Glomerular visceral epithelial cell (primary cell): ENCODE measurements around the gene FGF9.
A peak's percentile ranks its signal among the peaks of the same experiment; 100 is the strongest.

ENCODE experiments used
- DNase-seq: peaks from one replicate; pipeline ENCODE4 v3.0.0-alpha.2; 2016; ENCODE audit errors: extremely low spot score

Gene FGF9

GRCh38 chr13:21709697-21710096, 38.8 kb downstream of the FGF9 start:
- DNase-seq, result no peak

GRCh38 chr13:21710163-21710562, 39.3 kb downstream of the FGF9 start:
- no peak for DNase-seq

GRCh38 chr13:21717817-21718216, 46.9 kb downstream of the FGF9 start:
- DNase-seq, result peak; percentile 43

GRCh38 chr13:21719463-21719862, 48.6 kb downstream of the FGF9 start:
- DNase-seq, result no peak

- DNase-seq, result no peak
Measured at GRCh38 chr13:21723807-21724505, 53.1 kb downstream of the FGF9 start.

GRCh38 chr13:21730186-21730880, 59.5 kb downstream of the FGF9 start:
- no peak for DNase-seq

- peak; percentile 13 for DNase-seq
Measured at GRCh38 chr13:21733475-21734263, 62.8 kb downstream of the FGF9 start.

- no peak for DNase-seq
Measured at GRCh38 chr13:21734961-21735360, 64.1 kb downstream of the FGF9 start.

GRCh38 chr13:21735701-21736401, 65.0 kb downstream of the FGF9 start:
- peak; percentile 8 for DNase-seq

- no peak for DNase-seq
Measured at GRCh38 chr13:21736926-21737325, 66.1 kb downstream of the FGF9 start.

- no peak for DNase-seq
Measured at GRCh38 chr13:21738630-21739029, 67.8 kb downstream of the FGF9 start.

- no peak for DNase-seq
Measured at GRCh38 chr13:21739771-21740170, 68.9 kb downstream of the FGF9 start.

- DNase-seq, result no peak
Measured at GRCh38 chr13:21741396-21741979, 70.6 kb downstream of the FGF9 start.

GRCh38 chr13:21742096-21742495, 71.2 kb downstream of the FGF9 start:
- DNase-seq, result no peak

GRCh38 chr13:21744149-21744548, 73.3 kb downstream of the FGF9 start:
- DNase-seq, result no peak

GRCh38 chr13:21745307-21745706, 74.4 kb downstream of the FGF9 start:
- no peak for DNase-seq

GRCh38 chr13:21747456-21747855, 76.6 kb downstream of the FGF9 start:
- no peak for DNase-seq

GRCh38 chr13:21748166-21748565, 77.3 kb downstream of the FGF9 start:
- DNase-seq, result no peak

GRCh38 chr13:21749410-21749809, 78.5 kb downstream of the FGF9 start:
- DNase-seq, result peak; percentile 59

GRCh38 chr13:21752501-21752900, 81.6 kb downstream of the FGF9 start:
- no peak for DNase-seq

GRCh38 chr13:21753117-21753729, 82.3 kb downstream of the FGF9 start:
- no peak for DNase-seq
